NOMO-1 treated with dmso at 0.1 percent for 144 hours (cell line): ENCODE results near the gene VAX1.
"Not testable (repeated sequence)": the region's sequence is repeated elsewhere in the genome, so short reads cannot be mapped to it uniquely, and the experiment has no call there.

Experiments used
- DNase-seq: peaks from one replicate; lab custom pipeline; 2025; ENCODE audit not compliant: unreplicated experiment; lab: John Stamatoyannopoulos, UW

The VAX1 gene

GRCh38 chr10:117136391-117136975 lies 1.6 kb downstream of the VAX1 start:
- DNase-seq: no peak

GRCh38 chr10:117135480-117136140 lies 2.5 kb downstream of the VAX1 start:
- no peak for DNase-seq

GRCh38 chr10:117135026-117135372 lies 3.1 kb downstream of the VAX1 start:
- DNase-seq: no peak

GRCh38 chr10:117134306-117135025 lies 3.6 kb downstream of the VAX1 start:
- no peak for DNase-seq

GRCh38 chr10:117134056-117134305 lies 4.1 kb downstream of the VAX1 start:
- no peak for DNase-seq

- no peak for DNase-seq
Observed at GRCh38 chr10:117133273-117134055, 4.6 kb downstream of the VAX1 start.

- DNase-seq: no peak
Observed at GRCh38 chr10:117132751-117133231, 5.3 kb downstream of the VAX1 start.

GRCh38 chr10:117131376-117132327 lies 6.4 kb downstream of the VAX1 start:
- DNase-seq: no peak

- no peak for DNase-seq
Observed at GRCh38 chr10:117130862-117131375, 7.2 kb downstream of the VAX1 start.

GRCh38 chr10:117130346-117130745 lies 7.7 kb downstream of the VAX1 start:
- DNase-seq: no peak

- DNase-seq: not testable (repeated sequence)
Observed at GRCh38 chr10:117126645-117127044, 11.4 kb downstream of the VAX1 start.

GRCh38 chr10:117126034-117126433 lies 12.0 kb downstream of the VAX1 start:
- no peak for DNase-seq

GRCh38 chr10:117112220-117112619 lies 25.9 kb downstream of the VAX1 start:
- no peak for DNase-seq

GRCh38 chr10:117107238-117107637 lies 30.8 kb downstream of the VAX1 start:
- DNase-seq: no peak

GRCh38 chr10:117096599-117097201 lies 41.4 kb downstream of the VAX1 start:
- no peak for DNase-seq

- no peak for DNase-seq
Observed at GRCh38 chr10:117094856-117095255, 43.2 kb downstream of the VAX1 start.

- no peak for DNase-seq
Observed at GRCh38 chr10:117092386-117092785, 45.7 kb downstream of the VAX1 start.

- DNase-seq: no peak
Observed at GRCh38 chr10:117090834-117091233, 47.2 kb downstream of the VAX1 start.

- no peak for DNase-seq
Observed at GRCh38 chr10:117087521-117087920, 50.5 kb downstream of the VAX1 start.

- DNase-seq: no peak
Observed at GRCh38 chr10:117086546-117086945, 51.5 kb downstream of the VAX1 start.
